ENCODE results near the gene PADI3.

PADI3 gene

GRCh38 chr1:17215545-17215890, 33.4 kb upstream of the PADI3 start:
- TF ChIP-seq CTCF (IDR thresholded peaks at IDR 0.05; ENCODE audit: low read depth, low read length), result no peak
- H3K4me3 ChIP-seq (ENCODE audit: low read depth, low read length), result no peak overlapping the region

GRCh38 chr1:17216078-17216477, 32.8 kb upstream of the PADI3 start:
- no peak overlapping the region for H3K4me3 ChIP-seq (ENCODE audit: low read depth, low read length)
- no peak for TF ChIP-seq CTCF (IDR thresholded peaks at IDR 0.05; ENCODE audit: low read depth, low read length)

DNA sequence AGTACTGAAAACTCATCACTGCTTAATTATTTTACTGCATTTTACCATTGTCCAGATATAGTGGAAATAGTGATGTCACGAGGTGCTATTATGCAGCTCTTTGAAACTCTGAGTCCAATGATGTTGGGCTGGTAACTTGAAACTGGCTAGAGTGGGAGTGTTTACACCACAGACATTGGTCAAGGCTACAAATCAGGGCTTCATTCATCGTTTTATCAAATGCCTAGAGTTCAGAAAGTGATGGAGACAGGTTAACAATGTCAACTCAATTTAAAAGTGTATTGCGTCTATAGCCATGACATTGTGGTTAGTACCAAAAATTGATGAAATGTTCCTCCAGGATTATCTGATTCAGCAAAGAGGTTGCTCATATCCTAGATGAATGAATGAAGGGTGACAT, 31.3 kb upstream of the PADI3 start:
- H3K4me3 ChIP-seq (ENCODE audit: low read depth, low read length), result no peak overlapping the region
- TF ChIP-seq CTCF (IDR thresholded peaks at IDR 0.05; ENCODE audit: low read depth, low read length), result no peak

DNA sequence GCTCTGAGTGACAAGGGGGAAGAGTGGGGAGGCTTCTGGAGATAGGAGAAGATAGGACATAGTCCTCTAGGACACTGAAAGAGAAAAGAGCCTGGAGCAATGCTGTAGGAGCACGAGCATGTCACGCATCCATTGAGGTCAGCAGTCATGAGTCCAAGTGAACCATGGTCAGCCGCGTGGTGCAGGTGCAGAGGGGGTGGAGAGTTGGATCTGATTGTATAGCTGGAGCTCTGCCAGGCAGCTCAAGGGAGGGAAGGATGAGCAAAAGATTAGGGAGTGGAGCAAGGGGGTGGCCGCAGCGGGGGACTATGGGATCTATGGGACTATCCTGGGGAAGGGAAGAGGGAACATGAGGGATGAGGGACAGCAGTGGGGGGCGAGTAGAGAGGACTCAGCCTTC, 30.0 kb upstream of the PADI3 start:
- H3K4me3 ChIP-seq (ENCODE audit: low read depth, low read length), result no peak overlapping the region
- no peak for TF ChIP-seq CTCF (IDR thresholded peaks at IDR 0.05; ENCODE audit: low read depth, low read length)

GRCh38 chr1:17220287-17220686, 28.6 kb upstream of the PADI3 start:
- no peak overlapping the region for H3K4me3 ChIP-seq (ENCODE audit: low read depth, low read length)
- TF ChIP-seq CTCF (IDR thresholded peaks at IDR 0.05; ENCODE audit: low read depth, low read length), result no peak

GRCh38 chr1:17222557-17222956, 26.3 kb upstream of the PADI3 start:
- no peak for TF ChIP-seq CTCF (IDR thresholded peaks at IDR 0.05; ENCODE audit: low read depth, low read length)
- no peak overlapping the region for H3K4me3 ChIP-seq (ENCODE audit: low read depth, low read length)

DNA sequence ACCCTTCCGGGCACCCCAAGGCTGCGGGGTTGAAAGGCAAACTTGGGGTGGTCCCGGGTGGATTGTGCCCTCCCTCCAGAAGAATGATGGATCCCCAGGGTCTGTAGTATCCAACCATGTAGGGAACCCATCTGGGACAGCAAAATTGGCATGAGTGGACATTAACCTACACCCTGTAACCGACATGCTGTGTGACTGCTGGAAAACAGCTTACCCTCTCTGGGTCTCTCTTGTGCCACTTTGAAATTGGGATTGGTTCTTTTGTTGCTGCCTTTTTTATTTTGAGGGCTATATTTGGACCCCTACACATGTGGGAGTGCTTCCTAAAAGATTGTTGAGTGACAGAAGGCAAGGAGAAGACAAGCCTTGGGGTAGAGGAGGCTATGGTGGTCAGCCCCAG, 24.5 kb upstream of the PADI3 start:
- H3K4me3 ChIP-seq (ENCODE audit: low read depth, low read length), result no peak overlapping the region
- no peak for TF ChIP-seq CTCF (IDR thresholded peaks at IDR 0.05; ENCODE audit: low read depth, low read length)

All from WI38 (cell line).